Gastrocnemius medialis (tissue), 4 donors: ENCODE results near the gene NDUFAF3. TPM values are rescaled to one million over a fixed set of nuclear protein-coding genes. Genes with fewer than 3 reads are reported as not detected.
A peak's percentile ranks its signal among the peaks of the same experiment; 100 is the strongest.
"Not testable (repeated sequence)": the region's sequence is repeated elsewhere in the genome, so short reads cannot be mapped to it uniquely, and the experiment has no call there.

Experiments
- ATAC-seq, 2 donors: fragments of 150-250 bp; one replicate each; pipeline ENCODE4 v1.9.1; 2016
- DNase-seq, 2 donors: peaks; one replicate each; pipeline ENCODE4 v3.0.0-alpha.2; 2019
- H3K27ac ChIP-seq, 4 donors: fragments of 200-600 bp; sonication (generic); 1 replicate in 1 of 4; 2 replicates in 3 of 4; pipeline ENCODE4 v1.5.1; 2016 to 2018; ENCODE audit warnings: mild to moderate bottlenecking in 2 of 4, moderate library complexity in 1 of 4
- H3K27me3 ChIP-seq, 3 donors: fragments of 200-600 bp; sonication (generic) in 2 of 3; 1 replicate in 1 of 3; 2 replicates in 2 of 3; pipeline versions ENCODE4 v1.5.1 to v1.6.0; 2016 to 2019; ENCODE audit warnings: mild to moderate bottlenecking in 1 of 3, moderate library complexity in 1 of 3
- H3K36me3 ChIP-seq, 2 donors: fragments of 200-600 bp; sonication (generic) in 1 of 2; one replicate each; pipeline ENCODE4 v1.5.1; 2017 to 2018
- H3K4me1 ChIP-seq, 2 donors: fragments of 200-600 bp; sonication (generic) in 1 of 2; one replicate each; pipeline ENCODE4 v1.5.1; 2016 to 2017; ENCODE audit warnings: mild to moderate bottlenecking in 2 of 2
- H3K4me3 ChIP-seq, 4 donors: fragments of 200-600 bp; sonication (generic) in 3 of 4; 1 replicate in 1 of 4; 2 replicates in 3 of 4; pipeline ENCODE4 v1.5.1; 2016 to 2019; ENCODE audit warnings: mild to moderate bottlenecking in 2 of 4
- H3K9me3 ChIP-seq, 3 donors: fragments of 200-600 bp; sonication (generic) in 2 of 3; 1 replicate in 1 of 3; 2 replicates in 2 of 3; pipeline ENCODE4 v1.5.1; 2016 to 2019
- POLR2A ChIP-seq, 2 donors: fragments of 450-650 bp; IDR thresholded peaks; one replicate each; pipeline ENCODE4 v1.6.1; 2017; ENCODE audit warnings: antibody characterized with exemption in 2 of 2, mild to moderate bottlenecking in 2 of 2, moderate library complexity in 2 of 2
- in situ Hi-C, 4 donors: fragments of 200-750 bp; cut with MboI; loops; one replicate each; pipeline versions ENCODE4 v1.15.0 to v1.8.0; 2017; ENCODE audit warnings: low sequenced_read_pairs in 4 of 4
- intact Hi-C: fragments of 100-400 bp; cut with DNase I; formaldehyde crosslinking; loops from one replicate; pipeline ENCODE4 v1.15.1; 2023; ENCODE audit warnings: low total_unique reads
- total RNA-seq, 4 donors: library from RNA; depleted of rRNA; stranded (reverse); fragments of >200 nt; gene quantifications; one replicate each; pipeline versions ENCODE4 v1.1.0 to v1.2.3, GENCODE V29; 2016
- TF ChIP-seq, protein P1 (sequence below), 5 experiments: fragments of 450-650 bp in 3 of 5; fragments of 200-600 bp in 2 of 5; sonication (generic) in 2 of 5; IDR thresholded peaks in 4 of 5; conservative IDR thresholded peaks in 1 of 5; 1 replicate in 4 of 5; 2 replicates in 1 of 5; pipeline ENCODE4 v1.5.1; 2016 to 2019; ENCODE audit warnings: antibody characterized with exemption in 5 of 5, mild to moderate bottlenecking in 3 of 5, moderate library complexity in 3 of 5

The NDUFAF3 gene
- total RNA-seq, 4 donors from 2014 or later, result 129 to 181 (median 148) TPM

DNA sequence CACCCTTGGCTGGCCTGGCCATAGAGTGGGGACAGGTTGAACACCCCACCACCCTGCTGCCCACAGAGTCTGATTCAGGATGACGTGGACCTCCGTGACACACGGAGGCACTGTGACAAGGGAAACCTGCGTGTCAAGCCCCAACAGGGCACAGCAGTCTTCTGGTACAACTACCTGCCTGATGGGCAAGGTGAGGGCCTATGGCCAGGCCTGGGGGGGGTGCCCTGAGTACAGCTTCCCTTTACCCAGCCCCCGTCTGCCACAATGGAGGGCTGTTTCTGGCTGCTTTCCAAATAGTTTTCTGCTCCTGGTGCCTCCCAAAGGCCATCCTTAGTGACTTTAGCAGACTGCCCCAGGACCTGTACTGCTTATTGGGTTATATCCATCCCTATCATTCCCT lies 15.9 kb upstream of the NDUFAF3 start:
- in situ Hi-C loops (no loop called here), intact Hi-C loops (no loop called here)
- no peak for ATAC-seq

DNA sequence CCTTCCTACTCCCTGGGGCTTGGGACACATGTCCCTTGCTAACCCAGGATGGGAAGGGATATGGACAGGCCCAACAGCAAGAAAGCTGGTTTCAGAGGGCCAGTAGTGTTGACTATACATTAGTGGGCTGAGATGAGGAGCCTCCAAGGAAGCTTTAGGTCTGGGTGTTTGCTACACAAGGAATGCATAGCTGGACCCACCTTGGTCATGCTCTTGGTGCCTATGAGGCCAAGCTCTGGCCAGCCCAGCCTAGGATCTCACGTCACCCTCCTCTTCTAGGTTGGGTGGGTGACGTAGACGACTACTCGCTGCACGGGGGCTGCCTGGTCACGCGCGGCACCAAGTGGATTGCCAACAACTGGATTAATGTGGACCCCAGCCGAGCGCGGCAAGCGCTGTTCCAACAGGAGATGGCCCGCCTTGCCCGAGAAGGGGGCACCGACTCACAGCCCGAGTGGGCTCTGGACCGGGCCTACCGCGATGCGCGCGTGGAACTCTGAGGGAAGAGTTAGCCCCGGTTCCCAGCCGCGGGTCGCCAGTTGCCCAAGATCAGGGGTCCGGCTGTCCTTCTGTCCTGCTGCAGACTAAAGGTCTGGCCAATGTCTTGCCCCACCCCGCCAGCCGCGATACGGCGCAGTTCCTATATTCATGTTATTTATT lies 15.4 kb upstream of the NDUFAF3 start:
- in situ Hi-C loops, result no loop called here
- H3K4me3 ChIP-seq, result peak overlapping the region; percentile 85 to 99 (median 97)
- no peaks in the 10 kb centered on the region for H3K9me3 ChIP-seq
- no peak for DNase-seq
- H3K27me3 ChIP-seq, result no peaks in the 10 kb centered on the region
- H3K36me3 ChIP-seq, result no peaks in the 10 kb centered on the region
- H3K4me1 ChIP-seq, result peaks cover 8 to 20% of the 10 kb centered on the region in 2 donors
- H3K27ac ChIP-seq, result peak overlapping the region; percentile 95 to 100 (median 99)
- TF ChIP-seq, protein P1, sequence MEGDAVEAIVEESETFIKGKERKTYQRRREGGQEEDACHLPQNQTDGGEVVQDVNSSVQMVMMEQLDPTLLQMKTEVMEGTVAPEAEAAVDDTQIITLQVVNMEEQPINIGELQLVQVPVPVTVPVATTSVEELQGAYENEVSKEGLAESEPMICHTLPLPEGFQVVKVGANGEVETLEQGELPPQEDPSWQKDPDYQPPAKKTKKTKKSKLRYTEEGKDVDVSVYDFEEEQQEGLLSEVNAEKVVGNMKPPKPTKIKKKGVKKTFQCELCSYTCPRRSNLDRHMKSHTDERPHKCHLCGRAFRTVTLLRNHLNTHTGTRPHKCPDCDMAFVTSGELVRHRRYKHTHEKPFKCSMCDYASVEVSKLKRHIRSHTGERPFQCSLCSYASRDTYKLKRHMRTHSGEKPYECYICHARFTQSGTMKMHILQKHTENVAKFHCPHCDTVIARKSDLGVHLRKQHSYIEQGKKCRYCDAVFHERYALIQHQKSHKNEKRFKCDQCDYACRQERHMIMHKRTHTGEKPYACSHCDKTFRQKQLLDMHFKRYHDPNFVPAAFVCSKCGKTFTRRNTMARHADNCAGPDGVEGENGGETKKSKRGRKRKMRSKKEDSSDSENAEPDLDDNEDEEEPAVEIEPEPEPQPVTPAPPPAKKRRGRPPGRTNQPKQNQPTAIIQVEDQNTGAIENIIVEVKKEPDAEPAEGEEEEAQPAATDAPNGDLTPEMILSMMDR (IDR thresholded peaks at IDR 0.05 in 4 of 5, conservative IDR thresholded peaks at IDR 0.05 in 1 of 5), result no peak
- no peak for TF ChIP-seq POLR2A (IDR thresholded peaks at IDR 0.05)
- ATAC-seq, result peak in 1 of 2 donors; percentile 2
- intact Hi-C loops, result loop anchor here (1.0 kb wide), 3 partner anchors 15 to 88 kb away; partner anchors contain the start of genes P4HTM and QRICH1

More for the DNA sequence above, 15.9 kb upstream of the NDUFAF3 start:
- Histone ChIP-seq H3K9me3 (no peaks in the 10 kb centered on the region), H3K27me3 (no peaks in the 10 kb centered on the region), H3K4me3 (peak overlapping the region; percentile 85 to 99 (median 97)), H3K36me3 (no peaks in the 10 kb centered on the region), H3K27ac (peak overlapping the region; percentile 95 to 100 (median 99)), H3K4me1 (peaks cover 8 to 20% of the 10 kb centered on the region in 2 donors)
- no peak for DNase-seq
- TF ChIP-seq POLR2A (IDR thresholded peaks at IDR 0.05), result no peak
- TF ChIP-seq, protein P1 (IDR thresholded peaks at IDR 0.05 in 4 of 5, conservative IDR thresholded peaks at IDR 0.05 in 1 of 5), result no peak

DNA sequence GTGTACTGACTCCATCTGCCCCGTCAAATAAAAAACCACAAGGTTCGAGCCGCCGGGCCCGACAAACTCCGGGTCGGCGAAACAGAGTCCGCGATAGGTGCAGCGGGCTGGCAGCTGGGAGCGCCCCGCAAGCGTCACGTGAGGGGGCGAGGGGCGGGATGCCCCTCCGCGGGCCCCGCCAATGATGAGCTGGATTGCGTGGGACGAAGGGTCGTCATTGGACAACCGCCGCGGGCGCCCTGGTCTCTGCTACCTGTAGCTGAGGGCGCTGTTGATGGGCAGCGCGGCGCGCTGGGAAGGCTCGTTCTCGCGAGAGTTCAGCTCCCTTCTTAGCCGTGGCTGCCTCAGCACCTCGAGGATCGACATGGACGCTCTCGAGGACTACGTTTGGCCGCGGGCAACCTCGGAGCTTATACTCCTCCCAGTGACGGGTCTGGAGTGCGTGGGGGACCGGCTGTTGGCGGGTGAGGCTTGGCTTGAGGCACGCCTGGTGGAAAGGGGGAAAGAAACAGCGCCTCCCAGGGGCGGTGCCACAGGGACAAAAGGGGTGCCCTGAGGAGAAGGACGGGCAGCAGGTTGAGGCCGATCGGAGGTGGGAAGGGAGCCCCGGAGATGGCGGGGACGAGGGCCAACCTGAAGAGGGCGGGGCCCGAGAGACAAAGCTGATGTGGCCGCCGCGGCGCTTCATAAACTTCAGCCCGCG lies 14.7 kb upstream of the NDUFAF3 start, which contains the start of gene WDR6:
Gene WDR6, plus strand, starts transcription at position 324 of the 703 bp plus-strand sequence. Its CDS starts 41 bp downstream, at position 365.
- H3K27ac ChIP-seq, result peak within 1 kb of the TSS; percentile 95 to 100 (median 99)
- intact Hi-C loops, result loop anchor here (1.0 kb wide), 3 partner anchors 14 to 87 kb away; partner anchors contain the start of genes P4HTM and QRICH1
- H3K4me1 ChIP-seq, result peaks cover 15 to 26% of the 10 kb centered on the region in 2 donors
- in situ Hi-C loops, result no loop called here
- H3K4me3 ChIP-seq, result peak within 1 kb of the TSS; percentile 85 to 99 (median 97)
- H3K9me3 ChIP-seq, result no peaks in the 10 kb centered on the region
- peak; percentile 91 to 94 for ATAC-seq
- H3K36me3 ChIP-seq, result no peaks in the 10 kb centered on the region
- DNase-seq, result peak; percentile 97 to 98
- H3K27me3 ChIP-seq, result no peaks in the 10 kb centered on the region
- peak; percentile 74 to 80 for TF ChIP-seq POLR2A (IDR thresholded peaks at IDR 0.05)
- TF ChIP-seq, protein P1 (IDR thresholded peaks at IDR 0.05 in 4 of 5, conservative IDR thresholded peaks at IDR 0.05 in 1 of 5), result peak; percentile 33 to 66 (median 58)

DNA sequence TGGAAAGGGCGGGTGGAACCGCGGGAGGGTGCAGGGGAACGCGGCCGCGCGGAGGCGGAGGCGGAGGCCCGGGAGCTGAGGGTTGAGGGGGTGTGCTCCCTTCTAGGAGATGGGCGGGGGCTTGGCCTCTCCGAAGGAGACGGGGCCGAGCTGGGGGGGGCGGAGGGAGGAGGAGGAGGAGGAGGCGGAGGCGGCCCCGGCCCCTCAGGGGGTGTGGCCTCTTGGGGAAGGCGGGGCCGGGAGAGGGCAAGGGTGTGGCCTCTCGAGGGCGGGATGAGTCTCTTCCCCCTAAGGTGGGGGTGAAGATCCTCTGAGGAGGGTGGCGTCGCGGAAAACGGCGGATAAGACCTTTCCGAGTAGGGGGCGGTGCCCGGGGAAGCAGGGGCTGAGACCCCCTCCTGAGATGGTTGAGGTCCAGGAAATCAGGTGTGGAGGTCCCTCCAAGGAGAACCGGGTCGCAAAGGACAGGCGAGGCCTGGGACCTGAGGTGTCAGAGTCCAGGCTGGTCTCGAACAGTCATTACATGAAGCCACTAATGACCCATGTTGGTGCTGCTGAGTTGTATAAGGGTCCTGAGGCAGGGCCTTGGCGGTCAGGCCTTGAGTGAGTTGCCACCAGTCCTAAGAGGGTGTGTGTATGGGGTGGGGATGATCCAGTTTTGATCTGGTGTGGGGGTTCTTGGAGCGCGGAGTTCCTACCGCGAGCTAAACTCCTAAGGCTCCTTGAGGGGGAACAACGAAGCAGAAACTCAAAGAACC lies 14.0 kb upstream of the NDUFAF3 start:
- peak; percentile 61 to 68 for ATAC-seq
- intact Hi-C loops, result loop anchor here (1.0 kb wide), 3 partner anchors 13 to 86 kb away; partner anchors contain the start of genes P4HTM and QRICH1
- TF ChIP-seq, protein P1 (IDR thresholded peaks at IDR 0.05 in 4 of 5, conservative IDR thresholded peaks at IDR 0.05 in 1 of 5), result peak in 1 of 5 experiments; percentile 3
- no peak for TF ChIP-seq POLR2A (IDR thresholded peaks at IDR 0.05)

DNA sequence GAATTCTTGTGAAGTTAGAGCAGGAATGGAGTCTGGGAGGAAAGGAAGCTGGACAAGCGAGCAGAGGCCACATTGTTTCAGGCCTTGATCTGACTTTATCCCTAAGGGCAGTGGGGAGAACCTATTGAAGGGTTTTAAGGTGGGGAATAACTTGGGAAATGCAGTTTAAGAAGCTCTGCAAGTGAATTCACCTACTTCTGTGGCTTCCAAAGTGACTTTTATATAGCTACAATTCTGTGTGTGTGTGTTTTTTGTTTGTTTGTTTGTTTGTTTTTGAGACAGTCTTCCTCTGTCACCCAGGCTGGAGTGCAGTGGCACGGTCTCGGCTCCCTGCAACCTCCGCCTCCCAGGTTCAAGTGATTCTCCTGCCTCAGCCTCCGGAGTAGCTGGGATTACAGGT lies 13.3 kb upstream of the NDUFAF3 start:
- H3K9me3 ChIP-seq, DNase-seq, H3K27me3 ChIP-seq, intact Hi-C loops, H3K36me3 ChIP-seq, ATAC-seq, in situ Hi-C loops: not testable (repeated sequence)
- Histone ChIP-seq H3K27ac (peak overlapping the region; percentile 95 to 100 (median 99)), H3K4me3 (peak overlapping the region in 1 of 4 donors; percentile 85), H3K4me1 (peaks cover 26 to 40% of the 10 kb centered on the region in 2 donors)

More for the DNA sequence above, 14.0 kb upstream of the NDUFAF3 start:
- Histone ChIP-seq H3K4me3 (peak overlapping the region; percentile 85 to 99 (median 97)), H3K36me3 (no peaks in the 10 kb centered on the region), H3K9me3 (no peaks in the 10 kb centered on the region), H3K4me1 (peaks cover 19 to 33% of the 10 kb centered on the region in 2 donors), H3K27ac (peak overlapping the region; percentile 95 to 100 (median 99)), H3K27me3 (no peaks in the 10 kb centered on the region)
- in situ Hi-C loops, result no loop called here
- DNase-seq, result peak; percentile 82 to 84
